D721Med (cell line): Measurements from ENCODE around the gene DNAJC8.

Experiments
- DNase-seq: peaks from one replicate; pipeline ENCODE4 v3.0.0; 2011; ENCODE audit warnings: low spot score; ENCODE audit not compliant: insufficient read length
- FAIRE-seq: peaks from 2 replicates; lab custom pipeline; 2011; peaks lifted over from hg19 to GRCh38; lab: Jason Lieb, UNC
- TF ChIP-seq, protein P1 (sequence below): IDR thresholded peaks from 2 replicates; pipeline ENCODE4 v1.5.1; 2012; ENCODE audit warnings: mild to moderate bottlenecking, control low read depth; ENCODE audit not compliant: insufficient read depth; ENCODE audit errors: missing control alignments

Gene DNAJC8

DNA sequence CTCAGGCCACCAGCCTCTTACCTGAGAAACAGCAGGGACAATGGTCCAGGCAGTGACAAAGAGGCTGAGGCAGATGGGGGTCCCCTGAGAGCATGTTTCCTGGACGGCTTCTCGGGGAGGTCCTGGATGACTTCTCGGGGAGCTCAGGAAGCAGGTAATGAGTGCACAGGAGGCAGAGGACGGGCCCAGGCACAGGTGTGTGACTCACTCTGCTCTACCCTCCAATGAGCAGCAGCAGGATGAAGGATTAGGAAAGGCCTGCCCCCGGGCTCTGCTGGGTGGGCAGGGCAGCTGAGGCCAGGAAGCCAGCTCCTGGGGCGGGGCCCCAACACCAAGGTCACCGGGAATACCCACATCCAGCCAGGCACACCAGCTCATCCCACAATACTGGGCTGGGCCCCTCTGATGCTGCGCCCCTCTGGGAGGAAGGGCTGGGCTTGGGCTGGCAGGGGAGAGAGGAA is 39.1 kb downstream of the DNAJC8 start:
- TF ChIP-seq, protein P1, sequence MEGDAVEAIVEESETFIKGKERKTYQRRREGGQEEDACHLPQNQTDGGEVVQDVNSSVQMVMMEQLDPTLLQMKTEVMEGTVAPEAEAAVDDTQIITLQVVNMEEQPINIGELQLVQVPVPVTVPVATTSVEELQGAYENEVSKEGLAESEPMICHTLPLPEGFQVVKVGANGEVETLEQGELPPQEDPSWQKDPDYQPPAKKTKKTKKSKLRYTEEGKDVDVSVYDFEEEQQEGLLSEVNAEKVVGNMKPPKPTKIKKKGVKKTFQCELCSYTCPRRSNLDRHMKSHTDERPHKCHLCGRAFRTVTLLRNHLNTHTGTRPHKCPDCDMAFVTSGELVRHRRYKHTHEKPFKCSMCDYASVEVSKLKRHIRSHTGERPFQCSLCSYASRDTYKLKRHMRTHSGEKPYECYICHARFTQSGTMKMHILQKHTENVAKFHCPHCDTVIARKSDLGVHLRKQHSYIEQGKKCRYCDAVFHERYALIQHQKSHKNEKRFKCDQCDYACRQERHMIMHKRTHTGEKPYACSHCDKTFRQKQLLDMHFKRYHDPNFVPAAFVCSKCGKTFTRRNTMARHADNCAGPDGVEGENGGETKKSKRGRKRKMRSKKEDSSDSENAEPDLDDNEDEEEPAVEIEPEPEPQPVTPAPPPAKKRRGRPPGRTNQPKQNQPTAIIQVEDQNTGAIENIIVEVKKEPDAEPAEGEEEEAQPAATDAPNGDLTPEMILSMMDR: no peak
- FAIRE-seq (no peak), DNase-seq (no peak)

DNA sequence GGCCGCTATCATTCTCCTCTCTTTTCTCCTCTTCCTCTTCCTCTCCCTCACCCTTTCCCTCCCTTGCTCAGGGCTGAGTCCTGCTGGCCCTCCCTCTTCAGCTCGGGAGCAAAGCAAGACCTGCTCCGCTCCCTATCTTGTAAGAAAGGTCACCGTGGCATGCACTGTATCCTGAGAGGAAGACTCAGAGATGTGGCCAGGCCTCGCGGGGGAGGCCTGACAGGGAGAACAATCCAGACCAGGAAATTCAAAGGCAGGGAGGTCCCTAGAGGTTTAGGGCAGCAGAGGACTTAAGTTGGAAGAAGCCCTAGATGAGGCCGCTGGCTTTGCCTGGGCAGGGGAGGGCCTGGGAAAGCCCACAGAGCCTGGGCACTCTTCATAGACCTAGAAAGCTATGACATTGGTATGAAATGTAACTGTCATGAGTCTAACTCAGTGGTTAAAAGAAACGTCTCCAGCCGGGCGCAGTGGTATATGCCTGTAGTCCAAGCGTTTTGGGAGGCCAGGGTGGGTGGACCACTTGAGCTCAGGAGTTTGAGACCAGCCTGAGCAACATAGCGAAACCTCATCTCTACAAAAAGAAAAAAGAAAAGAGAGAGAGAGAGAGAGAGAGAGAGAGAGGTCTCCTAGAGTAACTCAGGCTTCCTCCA is 41.7 kb downstream of the DNAJC8 start:
- FAIRE-seq: no peak
- DNase-seq: no peak
- TF ChIP-seq, protein P1: no peak

DNA sequence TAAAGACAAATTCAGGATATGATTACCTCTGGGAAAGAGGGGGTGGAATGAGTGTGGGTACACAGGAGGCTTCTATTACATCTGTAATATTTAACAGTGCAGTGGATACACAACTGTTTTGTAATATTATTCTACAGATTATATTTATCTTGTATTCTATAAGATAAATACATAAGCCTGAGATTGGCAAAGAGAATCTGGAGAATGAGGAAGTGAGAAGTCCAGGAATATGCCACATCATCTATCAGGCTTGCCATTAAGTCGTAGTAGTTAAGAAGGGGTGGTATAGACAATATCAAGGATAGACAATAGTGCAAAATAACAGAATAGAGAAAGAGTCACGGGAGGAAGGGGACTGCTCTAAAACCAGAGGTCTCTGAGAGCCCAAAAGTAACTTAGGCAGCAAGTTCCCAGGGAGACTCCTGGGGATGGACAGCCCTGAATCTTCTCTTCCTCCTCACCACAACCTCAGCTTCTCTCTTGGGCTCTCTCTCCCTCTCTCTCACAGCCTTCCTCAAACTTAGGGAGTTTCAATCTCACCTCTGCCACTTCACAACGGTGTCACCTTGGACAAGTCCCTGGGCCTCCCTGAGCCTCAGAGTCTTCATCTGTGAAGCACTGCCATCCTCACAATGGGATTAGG is 42.4 kb downstream of the DNAJC8 start:
- no peak for FAIRE-seq
- DNase-seq: no peak
- TF ChIP-seq, protein P1: no peak

DNA sequence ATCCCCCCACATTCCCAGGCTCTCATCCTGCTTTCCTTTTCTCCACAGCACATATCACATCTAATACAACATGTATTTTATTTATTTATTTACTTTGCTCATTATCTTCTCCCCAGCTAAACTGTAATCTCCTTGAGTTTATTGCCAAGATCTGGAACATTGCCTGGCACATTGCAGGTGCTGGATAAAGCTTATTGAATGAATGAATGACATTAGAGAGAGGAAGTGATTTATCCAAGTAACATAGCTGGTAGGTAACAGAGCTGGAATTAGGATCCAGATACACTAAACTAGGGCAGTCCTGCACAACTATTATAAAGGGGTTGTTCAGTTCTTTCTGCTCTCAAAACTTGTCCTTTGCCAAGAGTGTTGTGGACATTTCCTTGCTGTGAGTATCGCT is 47.8 kb downstream of the DNAJC8 start:
- DNase-seq (no peak), FAIRE-seq (no peak)
- TF ChIP-seq, protein P1: no peak

DNA sequence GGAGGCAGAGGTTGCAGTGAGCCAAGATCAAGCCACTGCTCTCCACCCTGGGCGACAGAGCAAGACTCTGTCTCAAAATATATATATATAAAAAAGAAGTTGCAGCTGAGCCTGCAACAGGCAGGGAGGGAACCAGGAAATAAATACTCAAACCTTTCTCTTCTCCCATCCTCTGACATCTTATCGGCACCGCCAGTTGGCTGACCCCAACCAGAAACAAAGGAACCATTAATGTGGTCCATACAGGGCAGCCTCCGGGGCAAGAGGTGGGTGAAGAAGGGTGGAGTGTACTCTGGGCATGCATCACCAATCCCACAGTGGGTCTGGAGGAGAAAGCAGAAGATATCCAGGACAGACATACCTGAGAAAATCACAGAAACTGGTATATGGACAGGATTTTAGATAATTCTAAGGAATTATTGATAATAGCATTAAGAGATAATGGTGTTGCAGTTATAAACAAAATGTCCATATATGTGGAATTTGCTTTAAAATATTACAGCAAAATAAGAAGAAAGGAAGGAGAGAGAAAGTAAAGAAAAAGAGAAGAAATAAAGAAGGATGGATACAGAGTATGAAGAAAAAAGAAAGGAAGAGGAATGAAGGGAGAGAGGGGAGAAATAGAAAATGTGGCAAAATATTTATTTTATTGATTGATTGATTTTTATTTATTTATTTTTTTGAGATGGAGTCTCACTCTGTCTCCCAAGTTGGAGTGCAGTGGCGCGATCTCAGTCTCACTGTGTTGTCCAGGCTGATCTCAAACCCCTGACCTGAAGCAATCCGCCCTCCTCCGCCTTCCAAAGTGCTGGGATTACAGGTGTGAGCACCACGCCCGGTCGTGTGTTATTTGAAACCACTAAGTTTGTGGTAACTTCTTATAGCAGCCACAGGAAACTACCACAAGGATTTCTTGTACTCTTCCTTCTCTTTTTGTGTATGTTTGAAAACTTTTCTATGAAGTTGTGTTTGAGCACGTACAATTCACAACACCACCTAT is 52.2 kb downstream of the DNAJC8 start:
- no peak for DNase-seq
- no peak for FAIRE-seq
- TF ChIP-seq, protein P1: no peak

DNA sequence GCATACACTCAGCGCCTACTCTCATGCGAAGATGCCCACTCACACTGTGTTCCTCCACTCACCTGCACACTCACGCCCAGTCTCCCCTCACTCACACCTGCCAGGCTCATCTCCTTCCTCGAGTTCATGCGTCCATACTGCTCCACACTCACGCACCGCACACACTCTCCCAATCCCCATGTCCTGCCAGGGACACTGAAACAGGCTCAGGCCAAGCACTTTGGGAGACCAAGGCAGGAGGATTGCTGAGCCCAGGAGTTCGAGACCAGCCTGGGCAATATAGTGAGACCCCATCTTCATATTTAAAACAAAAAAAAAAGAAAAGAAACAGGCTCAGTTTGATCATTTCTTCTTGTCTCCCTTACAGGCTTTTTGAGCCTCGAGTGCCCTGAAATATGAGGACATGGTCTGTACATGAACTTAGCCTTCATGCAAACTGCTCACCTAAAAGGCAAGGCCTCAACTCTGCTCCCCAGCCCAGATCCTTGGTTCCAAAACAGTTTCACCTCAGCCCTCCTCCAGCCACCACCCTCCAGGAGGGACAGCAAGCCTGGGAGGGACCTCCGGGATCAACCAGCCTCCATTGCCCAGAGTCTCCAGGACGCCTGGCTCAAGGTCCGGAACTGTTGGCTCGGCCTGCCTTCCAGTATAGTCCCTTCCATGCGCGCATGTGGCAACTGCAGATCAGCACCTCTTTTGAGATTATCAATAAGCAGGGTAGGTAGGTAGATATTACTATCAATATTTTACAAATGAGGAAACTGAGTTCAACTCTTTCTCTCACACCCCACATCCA is 53.9 kb downstream of the DNAJC8 start:
- DNase-seq: no peak
- TF ChIP-seq, protein P1: no peak
- no peak for FAIRE-seq
